HG02678 (cell line): ENCODE results near the gene CAPN5.

Source experiments
- ATAC-seq: cut with Tn5 transposase; IDR thresholded peaks from one replicate; pipeline ENCODE4 v1.9.1; 2021; ENCODE audit warnings: mild to moderate bottlenecking, moderate library complexity; ENCODE audit not compliant: unreplicated experiment

Gene CAPN5

DNA sequence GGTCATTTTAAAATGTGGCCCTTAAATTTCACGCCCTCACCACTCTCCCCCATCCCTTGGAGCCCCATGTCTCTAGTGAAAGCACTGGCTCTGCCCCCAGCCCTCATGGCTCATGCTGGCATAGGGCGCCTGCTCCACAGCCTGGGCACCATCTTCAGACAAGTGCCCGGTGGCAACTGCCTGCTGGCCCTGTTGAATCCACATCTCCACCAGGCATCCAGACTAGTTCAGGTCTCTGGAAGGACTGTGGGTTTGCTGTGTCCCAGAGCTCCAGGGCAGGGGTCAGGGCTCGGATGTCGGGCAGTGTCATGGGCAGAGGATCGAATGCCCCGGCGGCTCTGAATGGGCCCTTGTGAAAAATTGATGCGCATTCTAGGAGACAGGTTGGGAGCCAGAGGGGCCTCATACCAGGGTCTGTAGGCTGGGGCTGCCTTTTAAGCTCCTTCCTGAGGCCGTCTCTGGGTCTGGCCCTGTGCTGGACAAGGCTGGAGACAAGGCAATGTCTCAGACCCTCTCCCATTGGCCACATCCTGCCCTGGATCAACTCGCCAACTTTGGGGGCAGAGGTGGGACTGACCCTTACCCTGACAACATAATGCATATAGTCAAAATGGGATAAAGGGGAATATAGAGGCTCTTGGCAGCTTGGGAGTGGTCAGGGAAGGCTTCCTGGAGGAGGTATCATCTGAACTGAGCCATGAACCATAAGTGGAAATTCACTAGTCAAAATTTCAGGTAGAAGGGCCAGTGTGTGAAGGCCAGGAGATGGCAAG, 62.5 kb downstream of the CAPN5 start:
- ATAC-seq = no peak

DNA sequence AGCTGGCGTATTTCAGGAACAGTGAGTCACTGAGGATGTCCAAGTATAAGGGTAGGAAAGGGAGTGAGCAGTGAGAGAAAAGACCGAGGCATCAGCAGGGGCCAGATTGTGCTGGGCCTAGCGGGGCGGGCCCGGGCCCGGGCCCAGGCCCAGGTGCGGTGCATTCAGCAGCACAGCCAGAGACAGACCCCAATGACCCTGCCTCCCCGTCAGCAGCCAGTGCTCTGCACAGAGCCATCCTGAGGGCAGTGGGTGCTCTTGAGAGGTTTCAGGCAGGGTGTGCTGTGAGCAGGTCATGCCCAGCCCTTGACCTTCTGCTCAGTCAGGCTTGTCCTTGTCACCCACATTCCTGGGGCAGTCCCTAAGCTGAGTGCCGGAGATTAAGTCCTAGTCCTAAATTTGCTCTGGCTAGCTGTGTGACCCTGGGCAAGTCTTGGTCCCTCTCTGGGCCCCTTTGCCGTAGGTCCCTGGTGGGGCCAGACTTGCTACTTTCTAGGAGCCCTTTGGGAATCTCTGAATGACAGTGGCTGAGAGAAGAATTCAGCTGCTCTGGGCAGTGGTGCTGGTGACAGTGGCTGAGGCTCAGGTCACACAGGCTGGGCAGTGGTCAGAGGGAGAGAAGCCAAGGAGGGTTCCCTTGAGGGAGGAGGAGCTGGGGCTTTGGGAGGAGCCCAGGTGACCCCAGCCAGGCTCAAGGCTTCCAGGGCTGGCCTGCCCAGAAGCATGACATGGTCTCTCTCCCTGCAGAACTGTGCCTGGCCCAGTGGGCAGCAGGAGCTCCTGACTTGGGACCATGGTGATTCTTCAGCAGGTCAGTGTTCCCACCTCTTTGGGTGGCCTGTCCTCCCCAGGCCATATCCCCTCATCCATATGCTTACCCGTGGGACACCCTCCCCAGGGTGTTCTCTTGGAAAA, 63.3 kb downstream of the CAPN5 start:
- ATAC-seq = no peak

DNA sequence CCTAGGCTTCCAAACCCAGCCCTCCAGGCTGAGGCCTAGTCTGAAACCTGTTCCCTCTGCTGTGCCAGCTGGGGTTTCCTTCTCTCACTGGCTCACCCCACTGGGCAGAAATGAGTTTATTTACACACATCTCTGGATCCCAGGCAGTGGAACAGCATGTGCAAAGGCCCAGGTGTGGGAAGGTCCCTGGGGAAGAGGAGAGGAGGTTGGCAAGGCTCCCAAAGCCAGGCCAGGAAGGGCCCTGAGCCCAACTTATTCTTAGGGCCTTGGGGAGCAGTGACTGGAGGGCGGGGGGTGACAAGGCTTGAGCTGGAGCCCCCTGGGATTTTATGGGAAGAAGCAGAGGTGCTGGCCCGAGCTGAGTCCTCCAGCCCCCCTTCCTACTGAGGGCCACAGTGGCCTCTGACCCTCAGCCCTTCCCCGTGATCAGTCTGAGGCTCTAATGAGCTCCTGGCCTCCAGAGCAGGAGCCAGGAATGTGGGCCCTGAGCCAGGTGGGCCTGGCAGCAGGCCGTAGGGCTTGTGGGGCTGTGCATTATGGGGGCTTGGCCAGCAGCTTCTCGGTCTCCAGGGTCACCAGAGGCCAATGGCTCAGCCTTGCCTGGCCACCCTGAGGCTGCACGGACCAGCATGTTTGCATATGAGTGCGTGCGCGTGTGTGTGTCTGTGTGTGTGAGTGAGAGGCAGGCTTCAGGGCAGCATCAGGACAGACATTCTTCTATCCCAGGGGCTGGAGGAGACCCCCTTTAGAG, 64.2 kb downstream of the CAPN5 start:
- ATAC-seq = no peak

DNA sequence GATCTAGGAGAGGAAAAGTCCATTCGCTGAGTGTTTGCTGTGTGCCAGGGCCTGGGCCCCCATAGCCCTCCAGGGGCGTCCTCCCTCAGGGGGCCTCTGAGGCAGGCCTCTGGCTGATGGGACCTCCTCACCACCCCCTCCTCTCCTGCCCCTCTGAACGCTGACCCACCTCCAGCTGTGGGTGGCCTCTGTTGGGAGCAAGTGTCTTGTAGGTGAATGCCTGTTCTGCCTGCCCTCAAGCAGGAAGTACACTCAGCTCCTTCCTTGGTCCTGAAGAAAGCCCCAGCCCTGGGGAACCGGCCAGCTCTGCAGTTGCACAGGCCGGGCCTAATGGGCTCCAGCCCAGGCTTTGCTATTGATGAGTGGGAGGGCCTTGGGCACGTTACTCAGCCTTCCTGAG, 64.8 kb downstream of the CAPN5 start:
- no peak for ATAC-seq

DNA sequence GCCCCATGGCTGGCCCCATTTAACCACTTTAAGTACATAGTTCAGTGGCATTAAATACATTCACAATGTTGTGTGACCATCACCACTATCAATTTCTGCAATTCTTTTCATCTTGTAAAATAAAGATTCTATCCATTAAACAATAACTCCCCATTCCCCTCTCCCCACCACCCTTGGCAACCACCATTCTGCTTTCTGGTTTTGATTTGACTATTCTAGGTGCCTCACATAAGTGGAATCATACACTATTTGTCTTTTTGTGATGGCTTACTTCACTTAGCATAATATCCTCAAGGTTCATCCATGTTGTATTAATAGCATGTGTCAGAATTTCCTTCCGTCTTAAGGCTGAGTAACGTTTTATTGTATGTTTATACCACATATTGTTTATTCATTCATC, 68.3 kb downstream of the CAPN5 start:
- no peak for ATAC-seq

DNA sequence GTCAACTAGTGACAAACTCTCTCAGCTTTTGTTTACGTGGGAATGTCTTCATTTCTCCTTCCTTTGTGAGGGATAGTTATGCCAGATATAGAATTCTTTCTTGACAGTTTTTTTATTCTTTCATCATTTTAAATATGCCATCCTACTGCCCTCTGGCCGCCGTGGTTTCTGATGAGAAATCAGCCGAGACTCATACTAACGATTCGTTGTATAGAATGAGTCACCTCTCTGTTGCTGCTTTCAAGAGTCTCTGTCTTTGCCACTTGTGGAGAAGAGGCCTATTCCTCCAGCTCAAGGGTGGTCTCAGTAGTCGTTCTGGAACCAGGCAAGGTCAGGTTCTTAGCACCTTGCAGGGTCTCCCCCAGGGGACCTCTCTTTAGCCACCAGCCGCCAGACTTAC, 69.3 kb downstream of the CAPN5 start:
- no peak for ATAC-seq

DNA sequence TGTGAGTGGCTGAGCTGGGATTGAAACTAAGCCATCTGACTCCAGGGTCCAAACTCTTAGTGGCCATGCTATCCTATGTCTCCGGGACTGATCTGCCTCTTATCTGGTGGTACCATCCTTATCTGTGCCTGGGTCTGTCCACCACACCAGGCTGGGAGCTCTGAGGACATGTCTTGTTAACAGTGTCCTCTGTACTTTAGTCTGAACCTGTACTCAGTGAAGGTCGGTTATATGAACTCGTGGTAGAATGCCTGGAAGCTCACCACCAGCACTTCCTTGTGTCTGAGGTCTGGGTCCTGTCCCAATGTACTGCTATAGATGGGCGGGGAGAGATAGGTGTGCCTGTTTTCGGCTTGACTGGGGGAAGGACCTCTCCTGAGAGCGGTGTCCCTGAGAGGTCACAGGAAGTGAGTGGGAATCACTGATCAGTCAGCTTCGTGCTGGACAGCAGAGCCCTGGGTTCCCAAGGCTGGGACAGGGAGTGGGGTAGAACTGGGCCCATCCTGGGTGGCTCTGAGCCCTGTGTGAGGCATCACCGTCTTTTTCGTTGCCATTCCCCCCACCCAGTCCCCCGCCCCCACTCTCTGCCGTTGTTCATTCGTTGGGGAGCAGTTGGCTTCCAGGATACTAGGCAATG, 70.1 kb downstream of the CAPN5 start:
- ATAC-seq = no peak

DNA sequence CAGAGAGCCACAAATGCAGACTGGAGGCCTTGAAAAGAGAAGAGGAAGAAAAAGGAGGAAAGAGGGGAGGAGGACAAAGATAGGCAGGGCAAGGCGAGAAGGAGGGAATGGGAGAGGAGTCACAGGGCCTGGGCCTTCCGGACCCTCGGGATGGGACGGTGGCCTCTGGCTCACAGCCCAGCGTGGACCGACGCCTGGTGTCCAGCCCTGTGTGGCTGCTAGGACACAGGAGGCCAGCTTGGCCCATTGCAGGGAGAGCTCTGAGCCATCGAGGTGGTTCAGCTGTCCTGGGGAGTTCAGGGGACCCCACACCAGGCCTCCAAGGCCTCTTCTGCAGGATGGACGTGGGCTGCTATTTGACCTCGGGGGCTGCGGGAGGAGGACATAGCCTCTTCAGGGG, 70.7 kb downstream of the CAPN5 start:
- ATAC-seq = no peak

DNA sequence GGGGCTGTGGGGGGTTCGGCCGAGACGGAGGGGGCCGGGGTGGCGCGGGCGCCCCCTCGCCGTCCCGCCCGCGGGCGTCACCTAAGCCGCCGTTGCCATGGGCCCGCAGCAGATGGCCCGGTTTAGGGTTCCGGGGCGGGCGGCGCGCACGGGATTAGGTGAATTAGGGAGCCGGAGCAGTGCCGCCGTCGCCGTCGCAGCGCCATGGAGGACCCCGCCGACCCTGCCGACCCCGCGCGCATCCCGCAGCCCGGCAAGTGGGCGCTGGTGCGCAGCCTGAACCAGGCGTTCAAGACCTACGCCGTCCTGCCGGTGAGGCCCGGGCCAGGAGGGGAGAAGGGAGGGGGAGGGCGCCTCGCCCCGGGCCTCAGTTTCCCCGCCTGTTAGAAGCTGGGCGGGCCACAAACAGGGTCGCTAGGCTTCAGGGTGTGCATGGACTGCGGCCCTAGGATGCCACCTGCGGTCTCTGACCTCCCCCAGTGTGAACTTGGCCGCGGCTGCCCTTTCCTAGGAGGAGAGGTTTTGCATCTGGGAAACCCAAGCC, 71.4 kb downstream of the CAPN5 start:
- no peak for ATAC-seq

DNA sequence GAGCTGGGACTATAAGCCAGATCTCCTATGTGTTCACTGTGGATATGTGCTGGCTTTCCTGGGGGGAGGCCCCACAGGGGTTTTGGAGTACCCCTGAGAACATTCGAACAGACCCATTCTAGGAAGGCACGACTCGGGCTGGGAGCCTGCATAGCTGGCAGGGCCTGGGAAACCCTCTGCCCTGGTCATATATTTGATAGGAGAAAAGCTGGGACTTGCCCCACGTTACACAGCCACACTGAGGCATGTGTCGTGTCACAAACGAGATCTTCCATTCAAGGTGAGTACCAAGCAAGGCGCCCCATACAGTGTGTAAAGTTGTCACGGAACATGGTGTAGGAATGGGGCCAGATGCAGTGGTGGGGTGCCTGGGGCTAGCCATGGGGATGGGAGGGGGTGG, 72.4 kb downstream of the CAPN5 start:
- ATAC-seq = no peak

DNA sequence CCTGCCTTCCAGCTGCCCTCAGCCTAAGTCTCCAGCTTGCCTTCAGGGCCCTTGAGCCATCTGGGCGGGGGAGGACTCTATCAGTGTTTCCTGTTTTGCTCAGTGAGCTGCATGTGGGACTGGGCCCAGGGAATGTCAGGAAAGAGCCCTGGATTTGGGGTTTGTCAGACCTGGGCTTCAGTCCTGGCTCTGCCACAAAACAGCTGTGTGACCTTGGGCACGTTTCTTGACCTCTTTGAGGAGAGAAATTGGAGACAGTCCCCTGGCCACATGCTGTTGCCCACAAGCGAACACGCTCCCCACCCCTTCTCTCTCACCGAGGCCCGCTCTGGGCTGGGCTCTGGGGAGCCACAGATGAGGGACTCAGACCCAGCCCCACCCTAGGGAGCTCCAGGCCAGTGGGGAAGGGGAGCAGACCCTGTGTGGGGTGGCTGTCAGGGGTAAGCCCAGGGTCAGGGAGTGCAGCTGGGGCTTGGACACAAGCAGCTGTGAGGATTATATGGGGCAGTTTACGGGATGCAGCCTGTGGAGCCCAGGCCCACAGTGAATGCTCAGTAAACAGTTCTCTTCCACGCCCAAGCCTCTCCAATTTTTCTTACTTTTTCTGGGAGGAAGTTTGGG, 73.6 kb downstream of the CAPN5 start:
- ATAC-seq = no peak

DNA sequence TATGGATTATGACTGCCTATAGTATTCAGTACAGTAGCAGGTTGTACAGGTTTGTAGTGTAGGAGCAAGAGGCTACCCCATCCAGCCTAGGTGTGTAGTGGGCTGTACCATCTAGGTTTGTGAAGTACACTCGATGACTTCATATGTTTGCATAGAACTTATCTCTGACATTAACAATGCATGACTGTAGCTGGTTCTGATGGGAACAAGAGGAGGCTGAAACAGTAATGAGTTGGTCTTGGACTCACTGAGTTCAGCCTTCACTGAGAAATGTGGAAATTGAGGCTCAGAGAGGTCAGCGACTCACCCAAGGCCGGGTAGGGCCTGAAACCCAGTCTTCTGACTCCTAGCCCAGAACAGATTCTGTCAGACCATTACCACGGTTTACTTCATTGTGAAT, 74.3 kb downstream of the CAPN5 start:
- ATAC-seq = no peak

DNA sequence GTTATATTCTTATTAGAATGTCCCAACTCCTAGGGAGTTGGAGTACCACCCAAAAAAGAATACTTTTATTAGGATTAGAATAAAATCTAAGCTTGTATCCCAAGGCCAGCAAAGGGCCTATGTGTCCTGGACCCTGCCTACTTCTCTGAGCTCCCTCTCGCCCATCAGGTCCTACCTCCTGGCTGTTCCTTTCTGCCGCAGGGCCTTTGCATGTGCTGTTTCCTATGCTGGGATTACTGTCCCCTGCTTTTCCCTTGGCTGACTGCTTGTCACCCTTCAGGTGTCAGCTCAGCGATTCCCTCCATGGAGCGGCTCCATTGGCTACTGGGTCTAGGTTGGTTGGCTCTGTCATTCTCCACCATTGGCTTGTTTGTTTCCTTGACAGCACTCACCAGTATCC, 74.7 kb downstream of the CAPN5 start:
- ATAC-seq = no peak

DNA sequence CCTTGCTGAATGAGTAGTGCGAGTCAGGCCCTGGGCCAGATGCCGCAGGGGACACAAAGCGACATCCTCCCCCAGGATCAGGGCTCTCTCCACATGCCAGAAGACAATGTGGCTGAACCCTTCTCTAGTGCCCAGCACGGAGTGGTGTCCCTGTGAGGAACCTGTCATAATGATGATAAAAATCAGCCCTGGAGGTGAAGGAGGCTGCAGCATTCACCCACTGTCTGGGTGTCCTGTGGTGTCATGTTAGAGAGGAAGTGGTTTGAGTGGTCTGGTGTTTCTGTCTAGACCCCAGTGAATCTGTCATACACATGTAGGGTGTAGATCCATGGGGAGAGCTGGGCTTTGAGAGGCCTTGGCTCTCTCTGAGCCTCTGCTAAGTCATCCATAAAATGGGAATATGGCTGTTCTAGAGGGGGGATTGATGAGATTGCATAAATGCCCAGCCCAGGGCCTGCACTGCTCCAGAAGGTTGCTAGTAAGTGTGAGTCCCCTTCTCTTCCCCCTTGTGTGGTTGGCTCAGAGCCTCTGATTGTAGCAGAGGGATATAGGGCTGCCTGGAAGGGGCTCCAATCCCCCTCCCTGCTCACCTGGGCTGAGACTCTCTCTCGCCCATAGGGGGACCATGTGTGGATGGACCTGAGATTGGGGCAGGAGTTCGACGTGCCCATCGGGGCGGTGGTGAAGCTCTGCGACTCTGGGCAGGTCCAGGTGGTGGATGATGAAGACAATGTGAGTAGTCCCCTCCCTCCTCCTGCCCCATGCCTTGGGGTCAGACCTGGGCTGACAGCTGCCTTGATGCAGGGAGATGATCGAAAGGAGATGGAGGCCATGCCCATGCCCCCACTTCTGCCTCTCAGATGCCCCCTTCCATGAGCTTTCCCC, 75.6 kb downstream of the CAPN5 start:
- ATAC-seq = peak; percentile 51

DNA sequence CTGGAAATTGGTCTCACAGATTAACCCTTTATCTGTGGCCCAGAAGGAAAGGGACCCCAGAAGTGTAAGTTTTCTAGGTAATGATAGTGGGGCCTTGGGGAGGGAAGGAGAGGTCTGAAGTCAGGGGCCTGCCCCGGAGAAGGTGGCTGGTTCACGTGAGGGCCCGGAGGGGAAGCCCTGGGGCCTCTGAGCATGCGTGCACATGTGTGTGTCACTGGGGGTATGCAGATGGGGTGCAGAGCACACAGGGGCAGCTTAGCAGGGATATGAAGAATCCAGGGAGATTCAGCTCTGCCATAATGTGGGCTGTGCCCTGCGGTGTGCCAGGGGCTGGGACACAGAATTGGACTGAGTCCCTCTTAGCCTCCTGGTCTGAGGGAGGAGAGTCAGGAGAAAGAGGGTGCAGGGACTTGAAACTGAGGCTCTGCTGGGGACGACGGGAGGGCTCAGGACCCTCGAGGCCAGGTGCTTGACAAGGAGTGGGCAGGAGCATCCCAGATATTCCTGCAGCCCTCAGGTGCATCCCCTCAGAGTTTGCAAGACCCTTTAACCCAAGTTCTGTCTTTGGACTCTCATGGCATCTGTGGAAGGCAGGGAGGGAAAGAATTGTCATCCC, 76.7 kb downstream of the CAPN5 start:
- no peak for ATAC-seq

DNA sequence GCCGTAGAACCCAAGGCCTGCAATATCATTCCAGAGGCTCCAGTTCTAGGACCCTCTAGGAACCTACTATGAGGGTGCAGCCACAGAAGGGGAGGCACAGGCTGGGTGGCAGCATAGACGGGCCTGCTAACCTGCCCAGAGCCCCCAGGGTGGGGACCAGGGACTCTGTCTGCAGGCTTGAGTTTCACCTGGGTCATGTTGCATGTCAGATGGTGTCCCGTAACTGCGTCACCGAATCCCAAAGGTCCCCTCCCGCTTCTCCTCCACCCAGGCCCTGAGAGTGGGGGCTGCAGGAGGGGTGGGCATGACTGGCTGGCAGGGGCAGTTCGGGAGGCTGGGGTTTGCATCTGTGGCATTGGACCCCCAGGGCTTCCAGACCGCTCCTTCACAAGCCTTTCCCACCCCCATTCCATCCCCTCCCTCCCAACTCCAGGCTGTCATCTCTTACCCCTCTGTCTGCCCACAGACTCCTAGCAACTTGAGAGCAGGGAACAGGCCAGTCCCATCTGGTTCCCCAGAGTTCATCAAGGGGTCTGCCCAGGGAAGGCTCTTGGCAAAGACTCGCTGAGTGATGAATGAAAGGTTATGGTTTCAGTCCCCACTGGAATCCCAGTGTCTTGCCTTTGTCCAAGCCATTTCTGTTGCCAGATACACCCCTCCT, 77.6 kb downstream of the CAPN5 start:
- no peak for ATAC-seq

DNA sequence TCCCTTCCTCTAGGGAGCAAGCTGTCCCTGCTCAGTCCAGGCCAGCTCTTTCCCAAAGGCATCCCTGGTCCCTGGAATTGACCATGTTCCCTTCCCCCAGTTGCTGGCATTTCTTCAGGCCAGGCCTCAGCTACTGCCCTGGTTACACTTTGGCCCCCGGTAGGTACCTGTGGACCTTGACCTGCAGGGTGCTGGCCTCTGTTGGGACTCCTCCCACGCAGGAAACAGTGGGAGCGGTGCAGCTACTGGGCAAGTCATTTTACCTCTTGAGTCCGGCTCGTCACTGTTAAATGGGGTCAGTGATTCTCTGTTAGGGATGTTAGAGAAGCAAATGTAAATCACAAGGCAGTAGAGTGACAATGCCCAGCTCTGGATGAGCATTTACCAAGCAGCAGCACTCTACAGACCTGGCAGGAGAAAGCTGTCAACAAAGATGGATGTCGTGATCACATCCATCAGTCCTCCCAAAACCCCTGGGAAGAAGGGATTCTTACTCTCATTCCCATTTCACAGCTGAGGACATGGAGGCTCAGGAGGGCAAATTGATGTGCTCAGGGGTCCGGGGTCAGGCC, 78.2 kb downstream of the CAPN5 start:
- ATAC-seq = no peak
